Activated T-cell treated with anti-CD3 and anti-CD28 coated beads, Interleukin-2, amount 50 U/mL, for 4 hours (primary cell): ENCODE data around the gene AMN1. TPM values are rescaled to one million over a fixed set of nuclear protein-coding genes. Genes with fewer than 3 reads are reported as not detected.
"Not testable (repeated sequence)": the region's sequence is repeated elsewhere in the genome, so short reads cannot be mapped to it uniquely, and the experiment has no call there.

Experiments
- ATAC-seq, 2 donors: fragments of 200-7000 bp; cut with Tn5 transposase; one replicate each; pipeline ENCODE4 v1.10.0; 2021
- DNase-seq: peaks from one replicate; pipeline ENCODE4 v3.0.0-alpha.2; 2020
- H3K27me3 Mint-ChIP-seq: one replicate; pipeline ENCODE4 v1.8.0; 2021; ENCODE audit warnings: low read depth, mixed read lengths
- H3K36me3 Mint-ChIP-seq: one replicate; pipeline ENCODE4 v1.8.0; 2022; ENCODE audit warnings: mixed read lengths; ENCODE audit not compliant: insufficient read depth
- H3K4me1 Mint-ChIP-seq: one replicate; pipeline ENCODE4 v1.8.0; 2021; ENCODE audit warnings: low read depth, mixed read lengths
- H3K4me3 Mint-ChIP-seq: one replicate; pipeline ENCODE4 v1.8.0; 2021; ENCODE audit warnings: mild to moderate bottlenecking, moderate library complexity, mixed read lengths
- H3K9me3 Mint-ChIP-seq: one replicate; pipeline ENCODE4 v1.8.0; 2021; ENCODE audit warnings: mixed read lengths
- total RNA-seq, 3 donors: library from RNA; stranded (reverse); gene quantifications; one replicate each; pipeline ENCODE4 v1.2.1, GENCODE V29; 2021

The AMN1 gene
- total RNA-seq, 3 donors from 2014 or later = 3.4 to 4.7 (median 3.8) TPM

DNA sequence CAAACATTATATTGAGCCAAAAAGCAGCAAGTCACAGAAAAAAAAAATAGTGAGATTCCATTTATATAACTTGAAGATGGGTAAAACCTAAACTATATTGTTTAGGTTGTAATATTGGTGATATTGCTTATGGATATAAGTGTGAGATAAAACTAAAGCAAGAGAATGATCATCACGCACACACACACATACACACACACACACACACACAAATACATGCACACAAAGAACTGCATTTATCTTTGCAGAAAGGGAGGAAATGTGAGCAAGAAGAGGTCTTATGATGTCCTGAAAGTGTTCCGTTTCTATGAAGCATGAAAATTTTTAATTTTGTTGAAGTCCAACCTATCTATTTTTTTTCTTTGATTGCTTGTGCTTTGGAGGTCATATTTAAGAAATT lies 16.4 kb upstream of the AMN1 start:
- no peaks in the 10 kb centered on the region for H3K27me3 Mint-ChIP-seq
- H3K4me1 Mint-ChIP-seq = peaks cover 73% of the 10 kb centered on the region
- no peaks in the 10 kb centered on the region for H3K36me3 Mint-ChIP-seq
- ATAC-seq (no peak), DNase-seq (no peak)
- H3K9me3 Mint-ChIP-seq = no peaks in the 10 kb centered on the region
- no peak overlapping the region for H3K4me3 Mint-ChIP-seq

DNA sequence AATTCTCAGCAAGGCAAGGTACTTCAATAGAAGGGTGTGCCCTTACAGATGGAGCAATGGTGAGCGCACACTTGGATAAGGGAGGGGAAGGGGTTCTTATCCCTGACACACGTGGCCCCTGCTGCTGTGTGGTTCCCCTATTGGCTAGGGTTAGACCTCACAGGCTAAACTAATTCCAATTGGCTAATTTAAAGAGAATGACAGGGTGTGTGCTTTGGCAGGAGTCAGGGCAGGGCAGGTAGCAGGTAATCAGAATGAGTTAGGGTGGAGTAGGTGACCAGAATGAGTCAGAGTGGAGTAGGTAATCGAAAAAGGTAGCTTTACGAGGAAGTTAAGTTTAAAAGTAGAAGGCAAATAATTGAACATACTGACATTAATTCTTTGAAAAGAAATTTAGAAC lies 15.5 kb upstream of the AMN1 start:
- not testable (repeated sequence) for H3K4me3 Mint-ChIP-seq, H3K27me3 Mint-ChIP-seq, DNase-seq, ATAC-seq, H3K9me3 Mint-ChIP-seq, H3K36me3 Mint-ChIP-seq
- H3K4me1 Mint-ChIP-seq = peaks cover 71% of the 10 kb centered on the region

DNA sequence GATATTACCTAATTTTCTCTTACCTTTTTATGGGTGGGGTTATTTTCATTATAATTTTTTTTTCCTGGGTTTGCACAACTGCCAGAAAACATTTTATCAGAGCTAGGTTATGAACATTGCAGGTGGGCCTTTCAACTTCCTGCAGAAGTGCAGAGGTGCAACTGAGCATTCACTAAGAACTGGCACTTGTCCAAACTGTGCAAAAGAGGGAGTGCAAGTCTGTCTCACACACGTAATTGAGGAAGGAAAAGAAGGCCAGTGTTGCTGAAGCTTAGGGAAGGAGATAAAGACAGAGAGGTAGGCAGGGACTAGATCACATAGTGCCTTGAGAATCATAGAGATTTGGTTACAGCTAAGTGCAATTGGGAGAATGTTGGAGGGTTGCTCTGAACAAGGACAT lies 14.1 kb upstream of the AMN1 start:
- Mint-ChIP-seq H3K4me1 (peaks cover 70% of the 10 kb centered on the region), H3K36me3 (no peaks in the 10 kb centered on the region), H3K9me3 (no peaks in the 10 kb centered on the region), H3K4me3 (no peak overlapping the region), H3K27me3 (no peaks in the 10 kb centered on the region)
- DNase-seq (no peak), ATAC-seq (no peak)

DNA sequence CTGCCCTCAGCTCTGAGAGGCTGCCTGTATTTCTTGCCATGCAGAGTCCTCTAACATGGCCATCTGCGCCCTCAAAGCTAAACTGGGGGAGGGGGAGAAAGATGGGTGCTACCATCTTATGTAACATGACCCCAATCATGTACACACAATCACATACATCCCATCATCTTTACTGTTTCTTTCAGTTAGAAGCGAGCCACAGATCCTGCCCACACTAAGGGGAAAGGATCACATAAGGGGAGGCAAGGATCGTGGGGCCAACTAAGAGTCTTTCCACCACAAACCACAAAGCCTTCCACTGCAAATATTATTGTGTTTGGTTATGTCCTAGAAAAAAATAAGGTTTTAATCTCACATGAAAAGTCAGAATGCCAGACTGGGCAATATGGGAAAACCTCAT lies 11.8 kb upstream of the AMN1 start:
- DNase-seq (no peak), ATAC-seq (no peak)
- no peak overlapping the region for H3K4me3 Mint-ChIP-seq
- H3K36me3 Mint-ChIP-seq = no peaks in the 10 kb centered on the region
- no peaks in the 10 kb centered on the region for H3K9me3 Mint-ChIP-seq
- no peaks in the 10 kb centered on the region for H3K27me3 Mint-ChIP-seq
- H3K4me1 Mint-ChIP-seq = peaks cover 74% of the 10 kb centered on the region

DNA sequence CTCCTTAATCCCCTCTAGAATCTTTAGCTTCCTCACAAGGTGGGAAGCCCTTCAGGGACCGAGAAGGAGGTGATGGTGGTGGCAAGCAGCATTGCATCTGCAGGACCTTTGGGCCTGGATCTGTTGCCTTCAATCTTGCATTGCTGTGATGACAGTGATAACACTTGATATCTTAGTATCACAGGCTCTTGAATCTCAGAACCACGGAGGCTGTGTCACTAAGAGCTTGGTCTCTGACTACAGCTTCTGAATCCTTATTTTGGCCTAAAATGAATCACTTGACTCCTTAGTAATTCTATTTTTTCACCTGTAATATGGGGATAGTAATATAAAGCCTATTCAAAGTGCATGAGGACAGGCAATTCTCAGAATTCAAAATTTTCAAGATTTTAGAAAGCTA lies 8.9 kb upstream of the AMN1 start:
- Mint-ChIP-seq H3K4me3 (peak overlapping the region; percentile 6), H3K4me1 (peaks cover 72% of the 10 kb centered on the region), H3K27me3 (no peaks in the 10 kb centered on the region), H3K36me3 (no peaks in the 10 kb centered on the region), H3K9me3 (no peaks in the 10 kb centered on the region)
- no peak for DNase-seq
- peak; percentile 25 to 36 for ATAC-seq

DNA sequence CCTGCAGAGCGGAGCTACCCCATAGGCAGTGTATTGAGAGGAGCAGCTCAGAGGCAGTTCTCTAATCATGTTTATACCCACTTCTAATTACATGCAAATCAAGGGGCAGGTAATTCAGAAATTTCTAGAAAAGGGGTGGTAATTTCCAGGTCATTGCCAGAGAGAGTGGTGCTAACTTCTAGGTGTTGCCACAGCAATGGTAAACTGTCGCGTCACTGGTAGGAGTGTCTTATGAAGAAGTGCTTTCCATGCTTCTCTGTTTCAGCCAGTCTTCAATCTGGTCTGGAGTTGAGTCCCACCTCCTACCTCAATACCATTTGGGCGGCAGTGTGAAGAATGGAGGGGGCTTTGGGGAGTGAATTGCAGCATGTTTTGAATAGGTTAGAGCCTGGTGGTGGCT lies 8.5 kb upstream of the AMN1 start:
- no peak for DNase-seq
- peaks cover 69% of the 10 kb centered on the region for H3K4me1 Mint-ChIP-seq
- no peak for ATAC-seq
- no peaks in the 10 kb centered on the region for H3K36me3 Mint-ChIP-seq
- no peaks in the 10 kb centered on the region for H3K27me3 Mint-ChIP-seq
- no peaks in the 10 kb centered on the region for H3K9me3 Mint-ChIP-seq
- peak overlapping the region; percentile 6 for H3K4me3 Mint-ChIP-seq

DNA sequence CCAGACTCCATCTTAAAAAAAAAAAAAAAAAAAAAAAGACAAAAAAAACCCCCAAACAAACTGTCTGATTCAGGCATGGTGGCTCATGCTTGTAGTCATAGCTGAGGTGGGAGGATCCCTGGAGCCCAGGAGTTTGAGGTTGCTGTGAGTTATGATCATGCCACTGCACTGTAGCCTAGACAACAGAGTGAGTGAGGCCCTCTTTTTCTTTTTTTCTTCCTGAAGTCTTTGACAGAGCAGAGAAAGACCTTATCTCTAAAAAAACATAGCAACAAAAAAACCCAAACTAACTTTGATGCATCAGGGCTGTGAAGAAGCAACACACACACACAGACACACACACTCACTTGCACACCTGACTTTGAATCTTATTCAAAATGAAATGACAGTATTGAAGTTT lies 7.7 kb upstream of the AMN1 start:
- peak; percentile 84 to 87 for ATAC-seq
- no peaks in the 10 kb centered on the region for H3K36me3 Mint-ChIP-seq
- no peaks in the 10 kb centered on the region for H3K9me3 Mint-ChIP-seq
- H3K27me3 Mint-ChIP-seq = no peaks in the 10 kb centered on the region
- DNase-seq = peak; percentile 60
- H3K4me1 Mint-ChIP-seq = peaks cover 68% of the 10 kb centered on the region
- H3K4me3 Mint-ChIP-seq = peak overlapping the region; percentile 47

DNA sequence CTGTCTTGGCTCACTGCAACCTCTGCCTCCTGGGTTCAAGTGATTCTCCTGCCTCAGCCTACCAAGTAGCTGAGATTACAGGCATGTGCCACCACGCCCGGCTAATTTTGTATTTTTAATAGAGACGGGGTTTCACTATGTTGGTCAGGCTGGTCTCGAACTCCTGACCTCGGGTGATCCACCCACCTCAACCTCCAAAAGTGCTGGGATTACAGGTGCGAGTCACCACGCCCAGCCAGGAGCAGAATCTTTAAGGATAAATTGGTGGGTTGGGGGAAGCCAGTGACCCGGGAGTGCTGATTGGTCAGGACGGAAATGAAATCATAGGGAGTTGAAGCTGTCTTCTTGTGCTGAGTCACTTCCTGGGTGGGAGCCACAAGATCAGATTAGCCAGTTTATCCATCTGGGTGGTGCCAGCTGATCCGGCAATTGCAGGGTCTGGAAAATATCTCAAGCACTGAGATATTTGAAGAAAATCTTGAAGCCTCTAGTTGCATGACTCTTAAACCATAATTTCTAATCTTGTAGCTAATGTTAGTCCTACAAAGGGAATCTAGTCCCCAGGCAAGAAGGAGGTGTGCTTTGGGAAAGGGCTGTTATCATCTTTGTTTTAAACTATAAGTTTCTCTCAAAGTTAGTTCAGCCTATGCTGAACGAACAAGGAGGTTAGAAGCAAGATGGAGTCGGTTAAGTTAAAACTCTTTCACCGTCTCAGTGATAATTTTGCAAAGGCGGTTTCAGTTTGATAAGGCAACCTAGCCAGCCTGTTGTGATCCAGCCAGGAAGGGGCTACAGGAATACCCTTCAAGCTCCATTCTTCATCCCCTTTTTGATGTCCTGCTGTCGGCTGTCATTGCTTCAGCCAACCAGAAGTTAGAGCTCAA lies 5.0 kb upstream of the AMN1 start:
- ATAC-seq, H3K27me3 Mint-ChIP-seq, H3K36me3 Mint-ChIP-seq, H3K9me3 Mint-ChIP-seq, DNase-seq: not testable (repeated sequence)
- Mint-ChIP-seq H3K4me1 (peaks cover 67% of the 10 kb centered on the region), H3K4me3 (peak overlapping the region; percentile 42)

DNA sequence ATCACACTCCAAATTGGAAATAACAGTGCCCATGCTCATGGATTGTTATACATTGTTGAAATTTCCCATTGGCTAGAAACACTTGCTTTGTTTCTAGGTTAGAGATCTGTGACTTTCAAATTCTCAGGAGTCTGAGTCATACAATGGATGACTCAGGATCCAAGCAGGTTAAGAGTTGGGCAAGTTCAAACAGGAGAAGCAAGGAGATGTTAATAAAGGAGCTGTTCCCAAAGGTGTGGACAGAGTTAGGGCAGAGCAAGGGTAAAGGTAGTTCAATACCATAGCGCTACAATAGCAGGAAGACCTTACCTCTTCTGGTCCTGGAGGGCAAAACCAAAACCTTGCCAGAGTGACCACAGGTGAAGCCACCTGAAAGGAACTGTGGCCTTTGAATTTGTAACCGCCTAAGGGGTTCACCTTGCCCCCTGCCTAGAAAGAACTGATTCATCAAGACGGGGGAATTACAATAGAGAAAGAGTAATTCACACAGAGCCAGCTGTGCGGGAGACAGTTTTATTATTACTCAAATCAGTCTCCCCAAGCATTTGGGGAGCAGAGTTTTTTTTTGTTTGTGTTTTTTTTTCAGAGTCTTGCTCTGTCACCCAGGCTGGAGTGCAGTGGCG lies 4.2 kb upstream of the AMN1 start:
- ATAC-seq (peak; percentile 12 to 16), DNase-seq (peak; percentile 20)
- H3K4me1 Mint-ChIP-seq = peaks cover 61% of the 10 kb centered on the region
- H3K9me3 Mint-ChIP-seq = peaks cover 8% of the 10 kb centered on the region
- no peaks in the 10 kb centered on the region for H3K27me3 Mint-ChIP-seq
- H3K36me3 Mint-ChIP-seq = no peaks in the 10 kb centered on the region
- H3K4me3 Mint-ChIP-seq = peak overlapping the region; percentile 42

DNA sequence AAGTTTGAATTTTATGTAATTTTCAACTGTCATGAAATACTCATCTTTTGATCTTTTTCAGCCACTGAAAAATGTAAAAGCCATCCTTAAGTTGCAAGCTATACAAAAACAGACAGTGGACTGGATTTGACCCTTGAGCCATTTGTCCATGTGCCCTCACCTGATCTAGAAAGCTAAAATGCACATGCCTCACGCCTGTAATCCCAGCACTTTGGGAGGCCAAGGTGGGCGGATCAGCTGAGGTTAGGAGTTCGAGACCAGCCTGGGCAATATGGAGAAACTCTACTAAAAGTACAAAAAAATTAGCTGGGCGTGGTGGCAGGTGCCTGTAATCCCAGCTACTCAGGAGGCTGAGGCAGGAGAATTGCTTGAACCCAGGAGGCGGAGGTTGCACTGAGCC lies 2.4 kb upstream of the AMN1 start:
- DNase-seq, H3K4me3 Mint-ChIP-seq, H3K36me3 Mint-ChIP-seq, ATAC-seq, H3K27me3 Mint-ChIP-seq: not testable (repeated sequence)
- peaks cover 13% of the 10 kb centered on the region for H3K9me3 Mint-ChIP-seq
- peaks cover 57% of the 10 kb centered on the region for H3K4me1 Mint-ChIP-seq

DNA sequence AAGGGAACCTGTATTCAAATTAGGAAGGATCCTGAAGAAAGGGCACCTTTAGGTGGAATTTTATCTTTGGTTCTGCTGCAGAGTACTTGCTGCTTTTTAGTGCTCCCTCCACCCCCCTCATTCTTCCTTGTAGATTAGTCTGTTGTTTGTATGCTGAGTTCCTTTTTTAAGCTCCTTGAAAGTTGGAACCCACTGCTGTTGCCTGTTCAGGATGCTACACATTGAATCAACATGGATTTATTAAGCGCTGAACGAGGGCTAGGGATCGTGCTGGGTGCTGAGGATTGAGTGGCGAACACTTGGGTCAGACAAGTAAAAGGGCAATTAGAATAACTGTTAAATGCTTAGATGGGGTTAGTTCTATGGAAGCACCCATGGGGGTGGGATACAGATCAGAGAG lies 884 bp upstream of the AMN1 start:
- ATAC-seq (no peak), DNase-seq (no peak)
- H3K4me1 Mint-ChIP-seq = peaks cover 57% of the 10 kb centered on the region
- H3K36me3 Mint-ChIP-seq = peaks cover 12% of the 10 kb centered on the region
- no peaks in the 10 kb centered on the region for H3K27me3 Mint-ChIP-seq
- H3K9me3 Mint-ChIP-seq = peaks cover 13% of the 10 kb centered on the region
- peak overlapping the region; percentile 89 for H3K4me3 Mint-ChIP-seq

DNA sequence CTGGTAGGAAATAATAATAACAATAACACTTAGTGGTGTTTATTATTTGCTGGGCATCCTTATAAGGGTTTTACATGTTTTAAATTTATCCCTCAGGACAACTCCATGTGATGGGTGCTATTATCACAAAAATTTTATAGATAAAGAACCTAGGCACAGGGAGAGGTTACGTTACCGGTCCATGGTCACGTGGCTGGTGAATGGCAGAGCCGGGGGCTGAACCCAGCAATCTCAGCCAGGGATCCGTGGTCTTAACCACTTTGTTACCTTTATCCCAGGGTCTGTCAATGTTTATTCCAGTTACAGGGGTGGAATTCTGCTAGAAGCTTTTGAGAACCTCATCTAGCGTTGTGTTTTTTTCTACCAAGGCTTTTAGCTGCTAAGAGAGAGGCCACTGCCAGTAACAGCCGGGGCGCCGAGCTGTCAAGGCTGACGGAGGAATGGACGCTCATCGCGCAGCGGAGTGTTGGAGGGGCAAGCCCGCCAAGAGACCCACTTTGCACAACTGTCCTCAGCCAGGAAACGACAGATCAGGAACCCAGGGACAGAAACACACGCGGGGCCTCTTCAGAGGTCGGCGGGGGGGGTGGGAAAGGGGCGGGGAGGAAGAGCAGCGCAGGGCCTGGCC lies 418 bp downstream of the AMN1 start:
- Mint-ChIP-seq H3K36me3 (peaks cover 22% of the 10 kb centered on the region), H3K27me3 (no peaks in the 10 kb centered on the region), H3K9me3 (peaks cover 18% of the 10 kb centered on the region), H3K4me1 (peaks cover 59% of the 10 kb centered on the region), H3K4me3 (peak overlapping the region; percentile 89)
- no peak for DNase-seq
- peak; percentile 11 to 32 for ATAC-seq

DNA sequence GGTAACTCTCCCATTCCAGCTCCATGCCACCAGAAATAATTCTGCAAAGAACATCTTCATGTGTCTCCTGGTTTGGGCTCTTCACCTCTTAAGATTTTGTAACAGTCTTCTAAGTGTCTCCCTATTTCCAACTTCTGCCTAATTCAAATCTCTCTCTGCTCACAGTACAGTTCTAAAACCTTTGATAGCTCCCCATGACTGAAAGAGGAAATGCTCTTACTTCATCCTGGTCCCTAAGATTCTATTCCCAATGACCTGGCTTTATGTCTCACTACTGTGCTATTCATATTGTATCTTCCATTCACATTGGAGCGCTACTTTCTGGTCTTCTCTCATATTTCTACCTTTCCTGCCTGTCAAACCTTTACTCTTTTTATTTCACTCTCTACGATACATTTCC lies 1.6 kb downstream of the AMN1 start:
- peak overlapping the region; percentile 19 for H3K4me3 Mint-ChIP-seq
- H3K36me3 Mint-ChIP-seq = peaks cover 27% of the 10 kb centered on the region
- H3K4me1 Mint-ChIP-seq = peaks cover 62% of the 10 kb centered on the region
- no peaks in the 10 kb centered on the region for H3K27me3 Mint-ChIP-seq
- DNase-seq = no peak
- no peak for ATAC-seq
- peaks cover 18% of the 10 kb centered on the region for H3K9me3 Mint-ChIP-seq

DNA sequence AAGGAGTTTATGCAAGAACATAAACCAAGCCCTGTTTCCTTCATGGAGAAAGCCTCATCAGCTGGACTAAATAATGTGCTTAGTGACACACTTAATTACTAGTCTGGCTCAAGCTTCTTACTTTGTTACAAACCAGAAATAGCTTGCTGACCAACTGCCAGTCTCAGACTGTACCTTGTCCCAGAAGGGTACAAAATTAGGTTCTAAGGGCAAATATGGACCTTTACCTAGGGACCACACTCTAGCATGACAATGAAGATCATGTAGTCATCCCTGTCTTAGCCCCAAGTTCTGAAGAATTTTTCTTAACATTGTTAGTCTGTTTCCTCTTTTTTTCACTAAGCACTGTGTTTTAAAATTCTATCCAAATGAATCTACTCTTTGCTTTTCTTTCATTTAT lies 2.2 kb downstream of the AMN1 start:
- DNase-seq (no peak), ATAC-seq (no peak)
- Mint-ChIP-seq H3K36me3 (peaks cover 30% of the 10 kb centered on the region), H3K9me3 (peaks cover 18% of the 10 kb centered on the region), H3K27me3 (no peaks in the 10 kb centered on the region), H3K4me1 (peaks cover 62% of the 10 kb centered on the region), H3K4me3 (no peak overlapping the region)

DNA sequence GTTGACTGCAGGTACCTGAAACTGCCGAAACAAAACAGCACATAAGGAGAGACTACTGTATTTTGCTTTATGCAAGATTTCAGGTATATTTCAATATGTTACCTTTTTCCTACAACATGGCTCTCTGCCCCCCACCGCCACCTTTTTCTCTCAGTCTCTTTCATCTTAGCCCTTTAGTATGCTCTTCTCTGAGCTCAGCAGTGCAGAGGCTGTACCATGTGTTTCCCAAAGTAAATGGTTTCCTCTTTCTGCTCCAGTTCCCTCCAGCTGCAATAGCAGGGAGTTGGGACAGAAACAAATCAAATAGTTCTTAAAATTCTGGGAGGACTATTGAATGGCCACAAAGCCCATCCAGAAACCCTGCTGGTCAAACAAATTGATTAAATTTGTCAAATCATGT lies 4.3 kb downstream of the AMN1 start:
- DNase-seq (no peak), ATAC-seq (no peak)
- H3K4me3 Mint-ChIP-seq = no peak overlapping the region
- peaks cover 38% of the 10 kb centered on the region for H3K36me3 Mint-ChIP-seq
- no peaks in the 10 kb centered on the region for H3K27me3 Mint-ChIP-seq
- H3K9me3 Mint-ChIP-seq = peaks cover 10% of the 10 kb centered on the region
- peaks cover 58% of the 10 kb centered on the region for H3K4me1 Mint-ChIP-seq
